NOMO-1 (cell line): ENCODE data around the gene RNF103.

Source experiments
- DNase-seq, 2 experiments: peaks; one replicate each; lab custom pipeline; 2025; ENCODE audit not compliant: unreplicated experiment in 2 of 2; lab: John Stamatoyannopoulos, UW

Gene RNF103

GRCh38 chr2:86570059-86570458 lies 53.6 kb downstream of the RNF103 start:
- DNase-seq: no peak

- DNase-seq: no peak
Observed at GRCh38 chr2:86566821-86567190, 56.9 kb downstream of the RNF103 start.

GRCh38 chr2:86566158-86566820 lies 57.4 kb downstream of the RNF103 start:
- DNase-seq: no peak

- DNase-seq: no peak
Observed at GRCh38 chr2:86563650-86564061, 60.0 kb downstream of the RNF103 start.

- peak; percentile 91 to 98 for DNase-seq
Observed at GRCh38 chr2:86562922-86563649, 60.6 kb downstream of the RNF103 start, which contains the start of gene CHMP3. TSS of gene CHMP3 (minus strand) at chr2:86563443. CDS start at chr2:86563348, 95 bp downstream.

- DNase-seq: peak in 1 of 2 experiments; percentile 46
Observed at GRCh38 chr2:86562485-86562921, 61.2 kb downstream of the RNF103 start.

- DNase-seq: no peak
Observed at GRCh38 chr2:86557836-86558235, 65.8 kb downstream of the RNF103 start.

GRCh38 chr2:86556508-86556907 lies 67.2 kb downstream of the RNF103 start:
- no peak for DNase-seq
